Left ventricle myocardium superior (tissue), 1 donor: ENCODE results near the gene ZNF331. TPM values are rescaled to one million over a fixed set of nuclear protein-coding genes. Genes with fewer than 3 reads are reported as not detected.

Experiments used
- ATAC-seq: fragments of 200-7000 bp; cut with Tn5 transposase; one replicate; pipeline ENCODE4 v1.9.1; 2020; ENCODE audit warnings: mild to moderate bottlenecking, moderate library complexity
- DNase-seq: peaks from one replicate; pipeline ENCODE4 v3.0.0-alpha.2; 2020
- intact Hi-C: fragments of 100-400 bp; cut with micrococcal nuclease; formaldehyde crosslinking; loops from one replicate; pipeline ENCODE4 v1.11.0; 2022
- total RNA-seq: library from RNA; stranded (reverse); fragmentation: NEBNext Ultra II Directional; extraction: Animal tissue kit (Norgen Biotek cat#: 25700); gene quantifications from one replicate; pipeline ENCODE4 v1.2.1, GENCODE V29; 2021
- donor health status: DM: no; HTN: yes; CAD: no; lungs with severe emphysema.

Gene ZNF331
- total RNA-seq, 1 donor from 2014 or later, result 10.7 TPM

DNA sequence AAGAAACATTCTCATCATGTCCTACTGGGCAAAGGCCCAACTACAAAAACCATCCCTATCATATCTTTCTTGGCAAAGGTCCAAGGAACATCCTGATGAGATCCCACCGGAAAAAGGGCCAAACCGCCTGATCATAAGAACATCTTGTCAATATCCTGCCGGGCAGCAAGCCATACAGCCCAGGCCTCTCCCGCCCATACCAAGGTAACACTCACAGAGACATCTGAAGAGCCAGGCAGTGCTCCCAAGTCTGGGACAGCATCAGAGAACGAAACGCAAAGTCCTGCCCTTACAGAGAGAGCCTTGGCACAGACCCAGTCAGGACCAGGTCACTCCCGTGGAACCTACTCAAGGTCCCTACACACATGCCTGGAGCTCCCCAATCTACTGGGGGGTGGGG, 18.5 kb upstream of the ZNF331 start:
- DNase-seq (peak; percentile 37), ATAC-seq (no peak)
- intact Hi-C loops, result no loop called here

GRCh38 chr19:53520163-53520546, 17.8 kb upstream of the ZNF331 start:
- DNase-seq (no peak), ATAC-seq (no peak)
- intact Hi-C loops, result no loop called here

- intact Hi-C loops, result no loop called here
- DNase-seq, result peak; percentile 96
- peak; percentile 99 for ATAC-seq
Observed at GRCh38 chr19:53520547-53521372, 17.2 kb upstream of the ZNF331 start.

DNA sequence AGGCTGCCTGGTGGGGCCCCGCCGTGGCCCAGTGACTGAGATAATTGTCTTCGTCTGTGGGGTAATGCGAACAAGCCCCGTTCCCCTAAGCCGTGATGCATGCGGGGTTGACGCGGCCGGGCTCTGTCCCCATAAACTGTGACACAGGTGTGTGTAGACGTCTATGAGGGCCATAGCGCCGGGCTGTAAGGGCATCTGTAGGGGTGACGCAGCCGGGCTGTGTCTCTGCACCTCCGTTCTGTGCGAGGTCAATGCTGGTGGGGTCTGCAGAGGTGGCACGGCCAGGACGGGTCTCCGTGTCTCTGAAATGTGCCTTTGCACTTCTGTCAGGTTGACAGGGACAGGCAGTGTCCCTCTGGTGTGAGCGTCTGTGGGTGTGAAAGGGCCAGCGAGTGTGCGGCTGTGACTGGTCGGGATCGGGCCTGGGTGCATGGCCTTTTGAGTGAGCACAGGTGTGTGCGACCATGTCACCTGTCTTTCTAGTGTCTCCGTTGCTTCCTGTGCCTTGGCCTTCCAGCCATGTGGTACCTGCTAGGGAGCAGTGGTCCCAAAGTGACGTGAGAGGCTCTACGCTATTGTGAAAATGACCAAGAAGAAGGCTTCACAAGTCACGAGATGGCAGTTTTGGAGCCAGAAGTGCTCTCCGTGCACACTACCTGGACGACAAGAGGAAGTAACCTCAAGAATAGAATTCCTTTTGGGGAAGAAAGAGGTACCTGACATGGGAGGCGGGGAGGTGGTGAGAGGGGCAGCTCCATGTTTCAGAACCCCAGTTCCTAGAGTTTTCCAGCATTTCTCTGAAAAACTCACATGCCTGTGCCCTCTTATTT, 16.4 kb upstream of the ZNF331 start:
- DNase-seq (no peak), ATAC-seq (no peak)
- intact Hi-C loops, result no loop called here

GRCh38 chr19:53525922-53526321, 12.0 kb upstream of the ZNF331 start:
- intact Hi-C loops, result no loop called here
- ATAC-seq (no peak), DNase-seq (no peak)

DNA sequence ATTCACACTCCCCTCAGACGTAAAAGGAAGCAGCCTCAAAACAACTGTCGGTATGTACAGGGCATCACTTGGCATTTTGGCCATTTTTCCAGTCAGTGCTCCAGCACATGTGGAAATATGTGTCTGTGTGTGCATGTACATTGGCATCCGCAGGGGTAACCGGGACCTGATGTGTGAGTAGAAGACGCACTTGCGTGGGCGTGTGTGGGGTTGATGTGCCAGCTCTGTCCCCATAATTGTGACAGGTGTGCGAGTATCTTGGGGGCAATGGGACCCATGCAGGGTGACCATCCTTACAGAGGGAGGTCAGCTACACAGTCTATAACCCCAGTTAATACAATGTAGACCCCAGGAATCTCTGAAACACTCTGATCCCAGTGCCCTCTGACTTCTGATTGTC, 7.3 kb upstream of the ZNF331 start:
- DNase-seq, result no peak
- intact Hi-C loops, result no loop called here
- ATAC-seq, result no peak

GRCh38 chr19:53531457-53531856, 6.5 kb upstream of the ZNF331 start:
- intact Hi-C loops, result no loop called here
- DNase-seq (no peak), ATAC-seq (no peak)

DNA sequence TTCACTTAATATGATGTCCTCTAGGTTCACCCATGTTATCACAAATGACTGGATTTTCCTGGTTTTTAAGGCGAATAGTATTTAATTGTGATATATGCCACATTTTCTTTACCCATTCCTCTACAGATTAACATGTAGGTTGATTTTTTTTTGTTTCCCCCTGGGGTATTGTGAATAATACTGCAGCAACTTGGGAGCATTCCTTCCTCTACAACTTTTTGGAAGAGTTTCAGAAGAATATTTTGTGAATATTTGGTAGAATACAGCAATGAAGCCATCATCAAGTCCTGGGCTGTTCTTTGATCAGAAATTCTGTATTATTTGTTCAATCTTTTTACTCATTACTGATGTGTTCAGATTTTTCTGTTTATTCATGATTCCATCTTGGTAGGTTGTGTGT, 5.6 kb upstream of the ZNF331 start:
- ATAC-seq (no peak), DNase-seq (no peak)
- intact Hi-C loops, result no loop called here

- intact Hi-C loops, result no loop called here
Observed at GRCh38 chr19:53536225-53536548, 1.8 kb upstream of the ZNF331 start.

GRCh38 chr19:53537121-53537520, 824 bp upstream of the ZNF331 start:
- ATAC-seq (peak; percentile 15), DNase-seq (peak; percentile 36)
- intact Hi-C loops, result no loop called here

More at GRCh38 chr19:53536225-53536548, 1.8 kb upstream of the ZNF331 start:
- no peak for DNase-seq
- no peak for ATAC-seq

- ATAC-seq (peak; percentile 28), DNase-seq (no peak)
- intact Hi-C loops, result no loop called here
Observed at GRCh38 chr19:53538378-53539109, 599 bp downstream of the ZNF331 start.

- intact Hi-C loops, result no loop called here
- no peak for DNase-seq
- ATAC-seq, result no peak
Observed at GRCh38 chr19:53540091-53540490, 2.1 kb downstream of the ZNF331 start.

GRCh38 chr19:53541971-53542370, 4.0 kb downstream of the ZNF331 start:
- intact Hi-C loops, result no loop called here
- DNase-seq (no peak), ATAC-seq (no peak)

- ATAC-seq (no peak), DNase-seq (no peak)
- intact Hi-C loops, result no loop called here
Observed at GRCh38 chr19:53545271-53546065, 7.5 kb downstream of the ZNF331 start.

- intact Hi-C loops, result no loop called here
- ATAC-seq (no peak), DNase-seq (no peak)
Observed at GRCh38 chr19:53546758-53547513, 9.0 kb downstream of the ZNF331 start.

DNA sequence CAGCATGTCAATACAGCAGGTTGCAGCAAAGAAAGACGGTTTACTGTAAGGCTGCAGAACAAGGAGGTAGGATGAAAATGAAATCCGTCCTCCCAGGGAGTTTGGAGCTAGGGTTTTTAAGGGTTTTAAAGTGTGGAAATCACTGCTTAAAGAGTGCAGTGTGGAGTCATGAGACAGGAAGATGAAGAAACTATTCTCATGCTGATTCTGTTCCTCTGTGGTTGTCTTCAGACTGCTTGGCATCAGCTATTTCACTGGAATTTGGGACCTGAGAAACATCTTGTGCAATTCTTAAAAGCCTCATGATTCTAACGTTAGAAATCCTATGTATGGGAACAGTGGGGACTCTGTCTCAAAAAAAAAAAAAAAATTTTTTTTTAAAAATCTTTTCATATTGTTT, 11.4 kb downstream of the ZNF331 start:
- intact Hi-C loops, result no loop called here
- peak; percentile 18 for ATAC-seq
- DNase-seq, result no peak

DNA sequence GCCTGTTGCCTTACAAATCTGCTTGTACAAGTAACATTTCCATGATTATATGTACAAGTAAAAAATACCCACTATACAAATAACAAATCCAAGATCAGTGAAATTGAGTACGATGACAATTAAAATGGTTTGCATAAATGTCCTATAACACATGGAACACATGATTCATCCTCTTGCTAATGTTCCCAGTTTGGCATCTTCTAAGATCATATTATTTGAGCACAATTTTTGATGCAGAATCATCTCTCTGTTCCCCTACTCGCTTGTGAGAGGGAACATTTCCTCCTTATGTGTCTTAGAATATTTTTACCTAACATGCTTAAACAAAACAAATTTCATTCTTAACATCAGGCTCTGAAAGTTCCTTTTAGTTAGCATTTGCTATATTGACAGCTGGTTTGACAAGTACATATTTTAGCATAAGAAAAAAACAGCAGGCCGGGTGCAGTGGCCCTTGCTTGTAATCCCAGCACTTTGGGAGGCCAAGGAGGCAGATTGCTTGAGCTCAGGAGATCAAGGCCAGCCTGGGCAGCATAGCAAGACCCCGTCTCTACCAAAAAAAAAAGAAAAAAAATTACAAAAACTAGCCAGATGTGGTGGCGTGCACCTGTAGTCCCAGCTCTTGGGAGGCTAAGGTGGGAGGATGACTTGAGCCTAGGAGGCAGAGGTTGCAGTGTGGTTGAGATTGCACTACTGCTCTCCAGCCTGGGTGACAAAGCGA, 14.2 kb downstream of the ZNF331 start:
- intact Hi-C loops, result no loop called here
- DNase-seq (no peak), ATAC-seq (no peak)

DNA sequence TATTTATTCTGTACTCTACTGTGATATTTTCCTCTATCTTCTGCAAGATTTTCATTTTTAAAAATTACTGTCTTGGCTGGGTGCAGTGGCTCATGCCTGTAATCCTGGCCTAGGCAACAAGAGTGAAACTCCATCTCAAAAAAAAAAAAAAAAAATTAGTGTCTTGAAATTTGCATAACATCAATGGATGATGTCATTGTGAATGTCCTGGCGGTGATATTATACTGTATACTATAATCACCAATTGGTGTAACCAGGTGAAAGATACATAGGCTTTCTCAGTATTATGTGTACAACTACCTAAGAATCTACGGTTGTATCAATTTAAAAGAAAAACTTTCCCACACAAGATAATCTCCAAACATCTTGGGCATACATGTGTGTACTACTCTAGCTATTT, 15.2 kb downstream of the ZNF331 start:
- ATAC-seq, result no peak
- DNase-seq, result no peak
- intact Hi-C loops, result no loop called here
